GM13976 (cell line): ENCODE data around the gene CCDC192.

Experiments
- DNase-seq: peaks from one replicate; pipeline ENCODE4 v3.0.0; 2012; ENCODE audit warnings: low spot score
- CTCF ChIP-seq: IDR thresholded peaks from 2 replicates; pipeline ENCODE4 v1.5.1; 2012; ENCODE audit warnings: borderline replicate concordance, mild to moderate bottlenecking; ENCODE audit not compliant: insufficient read depth; ENCODE audit errors: extremely low read depth, missing control alignments, control extremely low read depth
- in situ Hi-C: fragments of 300-500 bp; cut with MboI; formaldehyde crosslinking; loops from one replicate; pipeline ENCODE4 v1.12.0; 2022; ENCODE audit warnings: low sequenced_read_pairs, mixed read lengths, inconsistent platforms; ENCODE audit not compliant: unreplicated experiment

CCDC192 gene

GRCh38 chr5:127821896-127822295 is 118.7 kb downstream of the CCDC192 start:
- no peak for DNase-seq
- in situ Hi-C loops = no loop called here
- no peak for TF ChIP-seq CTCF

GRCh38 chr5:127824126-127824525 is 120.9 kb downstream of the CCDC192 start:
- in situ Hi-C loops = no loop called here
- DNase-seq = no peak
- TF ChIP-seq CTCF = no peak

- in situ Hi-C loops = no loop called here
- no peak for DNase-seq
- no peak for TF ChIP-seq CTCF
Measured at GRCh38 chr5:127826011-127826410, 122.8 kb downstream of the CCDC192 start.

GRCh38 chr5:127827451-127827850 is 124.3 kb downstream of the CCDC192 start:
- no peak for DNase-seq
- TF ChIP-seq CTCF = no peak
- in situ Hi-C loops = no loop called here

- in situ Hi-C loops = no loop called here
- no peak for DNase-seq
- no peak for TF ChIP-seq CTCF
Measured at GRCh38 chr5:127830157-127830556, 127.0 kb downstream of the CCDC192 start.

GRCh38 chr5:127830829-127831598 is 127.8 kb downstream of the CCDC192 start:
- DNase-seq = no peak
- in situ Hi-C loops = no loop called here
- TF ChIP-seq CTCF = no peak

GRCh38 chr5:127832067-127832466 is 128.9 kb downstream of the CCDC192 start:
- no peak for DNase-seq
- in situ Hi-C loops = no loop called here
- TF ChIP-seq CTCF = no peak
